SU-DHL-6 (cell line): ENCODE results near the gene MFSD6.

Source experiments
- CTCF ChIP-seq: fragments of 200-600 bp; sonication (generic); IDR thresholded peaks from one replicate; pipeline ENCODE4 v1.5.1; 2017; ENCODE audit warnings: antibody characterized with exemption, mild to moderate bottlenecking, low read length, moderate library complexity; ENCODE audit not compliant: insufficient read depth, poor library complexity, severe bottlenecking
- EZH2phosphoT487 ChIP-seq: fragments of 200-600 bp; sonication (generic), shearing (Covaris generic); conservative IDR thresholded peaks from 2 replicates; pipeline ENCODE4 v1.6.1; 2018; ENCODE audit warnings: mild to moderate bottlenecking, antibody characterized with exemption, low read length, moderate library complexity, mixed read lengths

GRCh38 chr2:190482451-190482850 lies 74.3 kb downstream of the MFSD6 start:
- TF ChIP-seq CTCF (no peak), EZH2phosphoT487 (no peak)
